NCI-H1436 treated with DMSO at 0.1 percent for 48 hours (cell line): ENCODE data around the gene MAMDC4.

Experiments
- DNase-seq: peaks from one replicate; lab custom pipeline; 2025; lab: John Stamatoyannopoulos, UW

Gene MAMDC4

GRCh38 chr9:136890661-136891060 is 38.5 kb downstream of the MAMDC4 start:
- no peak for DNase-seq

- DNase-seq = no peak
These were observed 43.9 kb downstream of the MAMDC4 start for GRCh38 chr9:136896027-136896426.

- DNase-seq = no peak
These were observed 46.4 kb downstream of the MAMDC4 start for GRCh38 chr9:136898483-136899100.

GRCh38 chr9:136899196-136899595 is 47.0 kb downstream of the MAMDC4 start:
- no peak for DNase-seq

GRCh38 chr9:136900556-136900955 is 48.4 kb downstream of the MAMDC4 start:
- no peak for DNase-seq

GRCh38 chr9:136900988-136901515 is 48.9 kb downstream of the MAMDC4 start:
- DNase-seq = no peak

- no peak for DNase-seq
These were observed 49.5 kb downstream of the MAMDC4 start for GRCh38 chr9:136901516-136902258.

GRCh38 chr9:136902259-136902821 is 50.2 kb downstream of the MAMDC4 start:
- DNase-seq = no peak

- no peak for DNase-seq
These were observed 51.0 kb downstream of the MAMDC4 start for GRCh38 chr9:136903041-136903554.

GRCh38 chr9:136906266-136906665 is 54.1 kb downstream of the MAMDC4 start:
- DNase-seq = no peak

GRCh38 chr9:136907011-136907914 is 55.1 kb downstream of the MAMDC4 start:
- no peak for DNase-seq
